DOHH2 (cell line): ENCODE results near the gene SALL2.

Source experiments
- H3F3A ChIP-seq: fragments of 200-600 bp; sonication (generic), shearing (Covaris generic); 2 replicates; pipeline ENCODE4 v1.6.0; 2016; ENCODE audit warnings: antibody characterized with exemption, mild to moderate bottlenecking; ENCODE audit not compliant: control insufficient read depth, insufficient read depth
- H3K27ac ChIP-seq: fragments of 200-600 bp; sonication (generic); 2 replicates; pipeline ENCODE4 v1.5.1; 2014; ENCODE audit warnings: low read depth, mild to moderate bottlenecking, low read length, moderate library complexity
- H3K27me3 ChIP-seq: fragments of 200-600 bp; sonication (generic); 2 replicates; pipeline ENCODE4 v1.6.1; 2014; ENCODE audit warnings: mild to moderate bottlenecking, low read length, mixed read lengths; ENCODE audit not compliant: control insufficient read depth
- H3K36me3 ChIP-seq: fragments of 200-600 bp; sonication (generic); 2 replicates; pipeline ENCODE4 v1.6.1; 2014; ENCODE audit warnings: mild to moderate bottlenecking, low read length, moderate library complexity, mixed read lengths; ENCODE audit not compliant: control insufficient read depth
- H3K4me1 ChIP-seq: fragments of 200-600 bp; sonication (generic); 2 replicates; pipeline ENCODE4 v1.6.1; 2014; ENCODE audit warnings: mild to moderate bottlenecking, low read length, mixed read lengths; ENCODE audit not compliant: control insufficient read depth
- H3K4me2 ChIP-seq: fragments of 200-600 bp; sonication (generic); 2 replicates; pipeline ENCODE4 v1.6.0; 2014; ENCODE audit warnings: mild to moderate bottlenecking, low read length, moderate library complexity
- H3K4me3 ChIP-seq: fragments of 200-600 bp; sonication (generic); 2 replicates; pipeline ENCODE4 v1.5.1; 2014; ENCODE audit warnings: mild to moderate bottlenecking, low read length, mixed read lengths
- H3K79me2 ChIP-seq: fragments of 200-600 bp; sonication (generic); 2 replicates; pipeline ENCODE4 v1.6.1; 2014; ENCODE audit warnings: mild to moderate bottlenecking, low read length, mixed read lengths; ENCODE audit not compliant: control insufficient read depth
- H3K9me2 ChIP-seq: fragments of 200-600 bp; sonication (generic); replicated peaks from 2 replicates; pipeline ENCODE4 v1.6.1; 2014; ENCODE audit warnings: mild to moderate bottlenecking, low read length, mixed read lengths; ENCODE audit not compliant: control insufficient read depth
- H3K9me3 ChIP-seq: fragments of 200-600 bp; sonication (generic); 2 replicates; pipeline ENCODE4 v1.6.1; 2014; ENCODE audit warnings: antibody characterized with exemption, low read length, mixed read lengths; ENCODE audit not compliant: control insufficient read depth, insufficient read depth
- H4K20me1 ChIP-seq: fragments of 200-600 bp; sonication (generic); 2 replicates; pipeline ENCODE4 v1.6.0; 2014; ENCODE audit warnings: low read depth, mild to moderate bottlenecking, antibody characterized with exemption, low read length, moderate library complexity; ENCODE audit not compliant: control insufficient read depth, insufficient read depth
- CTCF ChIP-seq: fragments of 200-600 bp; sonication (generic); IDR thresholded peaks from one replicate; pipeline ENCODE4 v1.5.1; 2014; ENCODE audit warnings: antibody characterized with exemption, mild to moderate bottlenecking, low read depth, low read length; ENCODE audit not compliant: poor library complexity, severe bottlenecking
- EZH2phosphoT487 ChIP-seq: fragments of 200-600 bp; sonication (generic); IDR thresholded peaks from 2 replicates; pipeline ENCODE4 v1.6.1; 2017; ENCODE audit warnings: borderline replicate concordance, mild to moderate bottlenecking, antibody characterized with exemption, low read length, moderate library complexity, mixed read lengths

Gene SALL2

GRCh38 chr14:21558703-21559170 lies 32.6 kb upstream of the SALL2 start:
- TF ChIP-seq EZH2phosphoT487 (no peak), CTCF (no peak)
- H3K4me1 ChIP-seq: peaks cover 4% of the 10 kb centered on the region
- no peaks in the 10 kb centered on the region for H3K79me2 ChIP-seq
- H3K27ac ChIP-seq: no peak overlapping the region
- H3K36me3 ChIP-seq: no peaks in the 10 kb centered on the region
- H3K27me3 ChIP-seq: no peaks in the 10 kb centered on the region
- no peaks in the 10 kb centered on the region for H3K9me2 ChIP-seq
- no peaks in the 10 kb centered on the region for H3F3A ChIP-seq
- H4K20me1 ChIP-seq: no peaks in the 10 kb centered on the region
- H3K4me2 ChIP-seq: no peak overlapping the region
- H3K9me3 ChIP-seq: no peaks in the 10 kb centered on the region
- H3K4me3 ChIP-seq: no peak overlapping the region

GRCh38 chr14:21557084-21557901 lies 31.1 kb upstream of the SALL2 start:
- no peaks in the 10 kb centered on the region for H3K9me2 ChIP-seq
- H3K4me2 ChIP-seq: peak overlapping the region; percentile 64
- no peaks in the 10 kb centered on the region for H3K27me3 ChIP-seq
- no peak overlapping the region for H3K27ac ChIP-seq
- no peaks in the 10 kb centered on the region for H3K36me3 ChIP-seq
- peaks cover 4% of the 10 kb centered on the region for H3K4me1 ChIP-seq
- TF ChIP-seq CTCF: peak; percentile 80
- no peak for TF ChIP-seq EZH2phosphoT487
- no peaks in the 10 kb centered on the region for H3K9me3 ChIP-seq
- no peaks in the 10 kb centered on the region for H4K20me1 ChIP-seq
- H3F3A ChIP-seq: no peaks in the 10 kb centered on the region
- no peaks in the 10 kb centered on the region for H3K79me2 ChIP-seq
- H3K4me3 ChIP-seq: peak overlapping the region; percentile 51

- Histone ChIP-seq H3K4me1 (peaks cover 4% of the 10 kb centered on the region), H3K27me3 (no peaks in the 10 kb centered on the region), H3K4me3 (no peak overlapping the region), H3K9me2 (no peaks in the 10 kb centered on the region), H3K79me2 (no peaks in the 10 kb centered on the region), H3K9me3 (no peaks in the 10 kb centered on the region), H3K36me3 (no peaks in the 10 kb centered on the region), H3F3A (no peaks in the 10 kb centered on the region), H3K27ac (no peak overlapping the region), H3K4me2 (no peak overlapping the region), H4K20me1 (no peaks in the 10 kb centered on the region)
- TF ChIP-seq CTCF (no peak), EZH2phosphoT487 (no peak)
These were observed 30.4 kb upstream of the SALL2 start for GRCh38 chr14:21556378-21557083.
